GM18511 (cell line): ENCODE results near the gene RAD51C.
"Not testable (repeated sequence)": the region's sequence is repeated elsewhere in the genome, so short reads cannot be mapped to it uniquely, and the experiment has no call there.

Source experiments
- ATAC-seq: cut with Tn5 transposase; IDR thresholded peaks from one replicate; pipeline ENCODE4 v1.9.1; 2021; ENCODE audit warnings: mild to moderate bottlenecking, moderate library complexity; ENCODE audit not compliant: unreplicated experiment

RAD51C gene

DNA sequence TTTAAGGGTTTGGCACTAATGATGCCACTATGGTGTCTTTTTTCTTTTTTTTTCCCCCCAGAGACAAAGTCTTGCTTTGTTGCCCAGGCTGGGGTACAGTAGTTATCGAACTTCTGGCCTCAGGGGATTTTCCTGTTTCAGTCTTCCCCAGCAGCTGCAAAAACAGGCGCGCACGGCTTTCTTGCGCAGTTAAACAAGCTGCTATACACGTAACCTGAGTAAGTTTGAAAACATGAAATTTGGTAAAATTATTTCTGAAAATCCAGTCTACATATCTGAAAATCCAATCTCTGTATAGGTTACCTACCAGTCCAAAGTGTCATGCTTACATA is 12.4 kb upstream of the RAD51C start:
- ATAC-seq, result no peak

DNA sequence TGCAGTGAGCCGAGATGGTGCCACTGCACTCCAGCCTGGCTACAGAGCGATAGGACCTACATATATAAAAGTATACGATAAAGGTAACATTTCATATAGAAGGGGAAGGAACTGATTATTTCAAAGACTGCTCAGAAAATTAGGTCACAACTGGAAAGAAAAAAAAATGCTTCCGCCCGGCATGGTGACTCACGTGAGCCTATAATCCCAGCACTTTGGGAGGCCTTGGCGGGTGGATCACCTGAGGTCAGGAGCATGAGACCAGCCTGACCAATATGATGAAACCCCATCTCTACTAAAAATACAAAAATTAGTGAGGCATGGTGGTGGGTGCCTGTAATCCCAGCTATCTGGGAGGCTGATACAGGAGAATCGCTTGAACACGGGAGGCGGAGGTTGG is 8.4 kb upstream of the RAD51C start:
- no peak for ATAC-seq

DNA sequence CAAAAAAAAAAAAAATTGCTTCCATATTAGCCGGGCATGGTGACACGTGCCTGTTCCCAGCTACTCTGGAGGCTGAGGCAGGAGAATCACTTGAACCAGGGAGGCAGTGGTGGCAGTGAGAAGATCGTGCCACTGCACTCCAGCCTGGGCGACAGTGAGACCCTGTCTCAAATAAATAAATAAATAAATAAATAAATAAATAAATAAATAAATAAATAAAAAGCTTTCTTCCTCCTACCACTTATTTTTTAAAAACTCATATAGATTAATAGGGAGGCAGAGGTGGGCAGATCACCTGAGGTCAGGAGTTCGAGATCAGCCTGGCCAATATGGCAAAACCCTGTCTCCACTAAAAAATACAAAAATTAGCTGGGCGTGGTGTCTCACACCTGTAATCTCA is 7.9 kb upstream of the RAD51C start:
- ATAC-seq, result not testable (repeated sequence)

DNA sequence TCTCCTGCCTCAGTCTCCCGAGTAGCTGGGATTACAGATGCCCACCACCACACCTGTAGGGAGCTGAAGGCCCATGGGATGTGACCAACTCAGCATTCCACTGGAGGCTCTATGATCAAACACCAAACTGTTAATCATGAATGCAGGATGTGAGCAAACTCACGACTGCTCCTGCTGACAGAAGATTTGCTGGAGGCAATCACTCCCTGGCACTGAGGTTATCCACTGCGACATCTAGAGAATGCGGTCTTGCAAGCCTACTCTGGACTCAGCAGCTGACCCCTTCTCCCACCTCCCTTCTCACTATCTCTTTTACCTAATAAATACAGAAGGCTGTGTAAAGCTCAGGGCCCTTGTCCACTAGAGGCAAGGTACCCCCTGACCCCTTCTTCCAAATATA is 5.4 kb upstream of the RAD51C start:
- no peak for ATAC-seq

DNA sequence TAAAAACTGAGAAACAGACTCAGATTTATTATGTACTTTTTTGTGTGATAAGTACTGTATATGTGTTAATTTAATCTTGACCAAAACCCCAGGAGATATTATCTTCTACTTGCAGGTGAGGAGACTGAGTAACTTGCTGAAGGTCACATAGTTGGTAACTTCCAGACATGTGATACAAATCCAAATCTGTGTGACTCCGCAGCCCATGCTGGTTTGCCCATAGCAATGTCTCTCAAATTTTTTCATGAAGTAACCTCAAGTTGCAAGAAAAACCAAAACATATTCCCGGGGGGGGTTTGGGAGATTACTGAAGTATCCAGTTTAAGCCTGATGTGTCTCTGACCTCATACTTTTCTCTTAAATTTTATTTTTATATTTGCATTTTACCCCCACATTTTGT is 3.9 kb upstream of the RAD51C start:
- ATAC-seq, result no peak

DNA sequence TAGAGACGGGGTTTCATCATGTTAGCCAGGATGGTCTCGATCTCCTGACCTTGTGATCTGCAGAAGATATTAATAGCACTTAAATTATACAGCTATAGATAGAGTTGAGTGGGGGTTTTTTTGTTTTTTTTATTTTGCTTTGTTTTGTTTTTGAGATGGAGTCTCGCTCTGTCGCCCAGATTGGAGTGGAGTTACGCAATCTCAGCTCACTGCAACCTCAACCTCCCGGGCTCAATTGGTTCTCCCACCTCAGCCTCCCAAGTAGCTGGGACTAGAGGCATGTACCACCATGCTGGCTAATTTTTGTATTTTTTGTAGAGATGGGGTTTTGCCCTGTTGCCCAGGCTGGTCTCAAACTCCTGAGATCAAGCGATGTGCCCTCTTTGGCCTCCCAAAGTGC is 2.4 kb upstream of the RAD51C start:
- not testable (repeated sequence) for ATAC-seq

DNA sequence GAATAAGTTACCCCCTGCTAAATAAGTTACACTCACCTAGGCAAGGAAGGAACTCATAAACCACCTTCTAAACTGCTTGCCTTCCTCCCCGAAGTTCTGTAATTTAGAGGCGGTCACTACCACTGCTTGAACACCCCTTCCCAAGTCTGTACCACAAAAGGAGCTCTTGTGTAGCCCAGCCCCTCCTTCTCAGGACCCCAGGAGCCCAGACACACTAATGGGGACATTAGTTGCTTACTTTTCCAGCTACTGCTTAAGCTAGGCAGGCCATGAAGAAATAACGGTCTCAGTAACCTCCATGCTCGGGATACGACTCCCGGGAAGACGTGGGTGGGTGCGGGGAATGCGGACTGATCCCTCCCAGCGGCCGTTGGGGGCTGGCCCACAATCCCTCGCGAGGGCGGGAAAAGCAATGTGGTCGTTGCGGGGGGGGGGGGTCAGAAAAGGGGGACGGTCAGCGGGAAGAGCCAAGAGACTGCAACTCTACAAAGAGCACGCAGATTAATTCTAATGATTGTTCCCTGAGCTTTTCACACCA is 632 bp upstream of the RAD51C start, which contains the start of gene TEX14:
Gene TEX14 (minus strand): TSS at position 345 of the 538 bp plus-strand sequence. CDS start 40,044 bp downstream, outside the sequence.
- no peak for ATAC-seq

DNA sequence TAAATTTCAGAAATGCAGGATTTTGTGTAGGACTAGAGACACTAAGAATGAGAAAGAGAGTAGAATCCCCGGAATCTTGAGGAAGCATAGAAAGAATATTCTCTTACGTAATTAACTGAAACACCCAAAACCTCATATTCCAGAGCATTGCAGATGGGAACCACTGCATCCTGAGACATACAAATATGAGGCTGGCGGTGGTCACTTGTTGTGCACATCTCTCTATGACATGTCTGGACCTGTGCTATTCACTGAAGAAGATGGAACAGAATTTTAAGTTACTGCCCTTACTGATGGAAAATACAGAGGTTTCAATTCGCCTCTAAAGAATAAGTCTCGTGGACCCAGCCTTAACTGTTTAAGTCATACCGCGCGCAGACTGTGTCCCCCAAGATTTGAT is 806 bp downstream of the RAD51C start:
- no peak for ATAC-seq

DNA sequence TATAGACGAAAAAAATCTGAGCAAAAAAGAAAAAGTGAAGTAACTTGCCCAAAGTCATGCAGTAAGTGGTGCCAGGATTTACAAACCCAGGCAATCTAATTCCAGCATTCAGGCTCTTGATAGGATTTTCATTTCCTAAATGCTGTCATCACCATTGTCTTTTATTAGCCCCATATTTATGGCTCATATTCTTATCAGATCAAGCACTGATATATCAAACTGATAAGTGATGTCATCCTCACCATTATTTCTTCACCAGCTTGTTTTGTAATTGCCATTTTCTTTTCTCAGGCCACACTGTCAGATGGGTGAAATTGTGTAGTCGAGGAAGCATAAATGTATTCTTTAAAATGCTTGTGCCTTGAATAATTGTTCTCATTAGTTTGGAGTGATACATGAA is 1.3 kb downstream of the RAD51C start:
- ATAC-seq, result no peak

DNA sequence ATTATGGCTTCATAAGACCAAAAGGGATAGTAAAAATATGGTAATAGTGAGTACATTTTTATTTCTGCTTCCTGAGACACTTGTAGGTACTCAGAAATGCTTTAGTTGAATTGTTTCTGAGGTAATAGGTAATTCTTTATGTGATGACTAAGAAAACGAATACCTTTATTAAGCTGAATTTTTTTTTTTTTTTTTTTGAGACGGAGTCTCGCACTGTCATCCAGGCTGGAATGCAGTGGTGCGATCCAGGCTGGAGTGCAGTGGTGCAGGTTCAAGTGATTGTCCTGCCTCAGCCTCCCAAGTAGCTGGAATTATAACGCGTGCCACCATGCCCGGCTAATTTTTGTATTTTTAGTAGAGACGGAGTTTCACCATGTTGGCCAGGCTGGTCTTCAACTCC is 1.9 kb downstream of the RAD51C start:
- no peak for ATAC-seq

DNA sequence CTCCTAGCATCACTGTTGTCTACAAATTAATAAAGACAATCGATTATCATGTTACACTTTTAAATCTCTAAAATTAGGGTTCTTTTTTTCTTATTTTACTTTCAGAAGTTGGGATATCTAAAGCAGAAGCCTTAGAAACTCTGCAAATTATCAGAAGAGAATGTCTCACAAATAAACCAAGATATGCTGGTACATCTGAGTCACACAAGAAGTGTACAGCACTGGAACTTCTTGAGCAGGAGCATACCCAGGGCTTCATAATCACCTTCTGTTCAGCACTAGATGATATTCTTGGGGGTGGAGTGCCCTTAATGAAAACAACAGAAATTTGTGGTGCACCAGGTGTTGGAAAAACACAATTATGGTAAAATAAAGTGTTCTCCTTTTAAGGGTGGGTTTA is 2.4 kb downstream of the RAD51C start:
- ATAC-seq, result no peak

DNA sequence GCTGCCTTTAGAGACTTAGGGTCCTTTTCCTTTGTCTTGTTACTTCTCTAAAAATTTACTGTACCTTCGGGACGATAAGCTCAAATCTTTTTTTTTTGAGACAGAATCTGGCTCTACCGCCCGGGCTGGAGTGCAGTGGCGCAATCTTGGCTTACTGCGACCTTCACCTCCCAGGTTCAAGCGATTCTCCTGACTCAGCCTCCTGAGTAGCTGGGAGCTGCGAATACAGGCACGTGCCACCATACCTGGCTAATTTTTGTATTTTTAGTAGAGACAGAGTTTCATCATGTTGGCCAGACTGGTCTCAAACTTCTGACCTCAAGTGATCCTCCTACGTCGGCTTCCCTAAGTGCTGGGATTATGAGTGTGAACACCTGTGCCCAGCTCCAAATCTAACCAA is 7.4 kb downstream of the RAD51C start:
- no peak for ATAC-seq

DNA sequence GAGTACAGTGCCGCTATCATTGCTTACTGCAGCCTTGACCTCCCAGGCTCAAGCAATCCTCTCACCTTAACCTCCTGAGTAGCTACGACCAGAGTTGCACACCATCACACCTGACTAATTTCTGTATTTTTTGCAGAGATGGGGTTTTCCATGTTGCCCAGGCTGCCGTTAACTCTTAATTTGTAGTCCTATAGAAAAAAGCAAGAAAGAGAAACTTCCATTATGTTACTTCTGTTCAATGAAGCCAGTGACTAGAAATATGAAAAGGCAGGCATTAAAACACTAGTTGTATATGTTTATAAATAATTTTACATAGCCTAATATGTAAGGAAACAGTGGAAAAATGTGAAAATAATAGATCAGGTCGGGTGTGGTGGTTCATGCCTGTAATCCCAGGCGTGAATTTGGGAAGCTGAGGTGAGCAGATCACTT is 9.7 kb downstream of the RAD51C start:
- peak; percentile 78 for ATAC-seq

DNA sequence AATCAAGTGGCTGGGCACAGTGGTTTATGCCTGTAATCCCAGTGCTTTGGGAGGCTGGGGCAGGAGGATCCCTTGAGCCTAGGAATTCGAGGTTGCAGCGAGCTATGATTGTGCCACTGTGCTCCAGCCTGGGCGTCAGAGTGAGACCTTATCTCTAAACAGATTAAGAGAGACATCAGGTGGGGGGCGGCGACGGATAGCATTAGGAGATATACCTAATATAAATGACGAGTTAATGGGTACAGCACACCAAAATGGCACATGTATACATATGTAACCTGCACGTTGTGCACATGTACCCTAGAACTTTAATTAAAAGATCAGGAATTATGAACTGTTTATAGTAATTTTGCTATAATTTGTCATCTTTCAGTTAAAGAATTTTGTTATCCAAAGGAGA is 10.3 kb downstream of the RAD51C start:
- ATAC-seq, result no peak

DNA sequence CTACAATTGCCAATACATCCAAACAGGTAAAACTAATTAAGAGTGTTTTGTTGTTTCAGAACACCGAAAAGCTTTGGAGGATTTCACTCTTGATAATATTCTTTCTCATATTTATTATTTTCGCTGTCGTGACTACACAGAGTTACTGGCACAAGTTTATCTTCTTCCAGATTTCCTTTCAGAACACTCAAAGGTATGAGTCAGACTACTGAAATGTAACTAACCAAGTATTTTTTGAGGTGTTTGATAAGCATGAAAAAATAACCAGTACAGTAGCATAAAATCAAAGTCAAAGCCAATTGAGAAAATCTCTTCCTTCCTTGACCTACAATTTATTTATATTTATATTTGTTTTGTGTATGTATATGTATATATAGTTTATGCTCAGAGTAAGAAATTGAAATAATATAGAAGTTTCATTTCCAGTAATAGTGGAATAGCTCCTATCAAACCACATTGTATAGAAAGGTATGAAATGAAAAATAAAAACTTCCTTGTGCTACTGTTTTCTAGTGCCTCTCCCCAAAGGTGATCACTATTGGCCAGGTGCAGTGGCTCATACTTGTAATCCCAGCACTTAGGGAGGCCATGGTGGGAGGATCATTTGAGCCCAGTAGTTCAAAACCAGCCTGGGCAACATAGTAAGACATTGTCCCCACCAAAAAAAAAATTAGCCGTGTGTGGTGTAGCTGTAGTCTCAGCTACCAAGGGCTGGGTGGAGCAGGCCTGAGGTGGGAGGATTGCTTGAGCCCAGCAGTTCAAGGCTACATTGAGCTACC is 10.9 kb downstream of the RAD51C start:
- no peak for ATAC-seq

DNA sequence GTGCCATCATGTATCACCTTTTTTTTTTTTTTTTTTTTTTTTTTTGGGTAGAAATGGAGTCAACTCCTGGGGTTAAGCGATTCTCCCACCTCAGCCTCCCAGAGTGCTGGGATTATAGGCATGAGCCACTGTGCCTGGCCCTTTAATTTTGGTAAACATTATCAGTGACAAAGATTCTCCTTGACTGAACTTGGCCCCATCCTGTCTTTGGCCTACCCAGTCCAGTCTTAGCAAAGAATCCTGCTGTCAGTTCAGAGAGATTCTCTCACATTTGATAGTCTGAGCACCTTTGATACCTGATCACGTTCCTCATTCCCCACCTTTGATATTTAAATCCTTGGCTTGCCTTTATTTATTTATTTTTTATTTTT is 11.5 kb downstream of the RAD51C start:
- no peak for ATAC-seq

DNA sequence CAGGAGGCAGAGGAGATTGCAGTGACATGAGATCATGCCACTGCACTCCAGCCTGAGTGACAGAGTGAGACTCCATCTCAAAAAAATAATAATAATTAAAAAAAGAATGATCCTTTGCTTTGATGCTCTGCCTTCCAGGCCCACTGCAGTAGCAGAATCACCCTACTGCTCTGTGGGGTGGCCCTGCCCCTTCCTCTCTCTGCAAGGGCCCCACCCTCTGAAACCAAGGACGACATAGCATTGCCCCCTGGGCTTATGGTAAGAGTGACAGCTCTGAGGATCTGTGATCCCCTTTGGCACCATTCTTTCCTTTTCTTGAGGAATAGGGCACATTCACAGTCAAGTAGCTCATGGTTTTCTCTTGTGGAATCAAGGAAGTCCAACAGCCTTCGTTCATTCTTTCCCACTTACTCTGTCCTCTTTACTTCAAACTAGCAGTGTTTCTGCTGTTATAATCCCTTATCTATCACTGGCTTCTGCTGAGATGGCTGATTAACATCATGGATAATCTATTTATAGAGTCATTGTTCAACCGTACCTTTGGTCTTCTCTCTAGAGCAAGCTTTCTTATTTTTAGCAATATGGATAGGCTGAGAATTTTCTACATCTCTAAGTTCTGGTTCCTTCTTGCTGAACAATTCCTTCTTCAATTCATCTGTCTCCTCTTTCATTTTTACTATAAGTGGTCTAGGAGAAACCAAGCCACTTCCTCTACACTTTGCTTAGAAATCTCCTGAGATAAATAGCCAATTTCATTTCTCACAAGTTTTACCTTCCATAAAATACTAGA is 14.1 kb downstream of the RAD51C start:
- ATAC-seq, result no peak

DNA sequence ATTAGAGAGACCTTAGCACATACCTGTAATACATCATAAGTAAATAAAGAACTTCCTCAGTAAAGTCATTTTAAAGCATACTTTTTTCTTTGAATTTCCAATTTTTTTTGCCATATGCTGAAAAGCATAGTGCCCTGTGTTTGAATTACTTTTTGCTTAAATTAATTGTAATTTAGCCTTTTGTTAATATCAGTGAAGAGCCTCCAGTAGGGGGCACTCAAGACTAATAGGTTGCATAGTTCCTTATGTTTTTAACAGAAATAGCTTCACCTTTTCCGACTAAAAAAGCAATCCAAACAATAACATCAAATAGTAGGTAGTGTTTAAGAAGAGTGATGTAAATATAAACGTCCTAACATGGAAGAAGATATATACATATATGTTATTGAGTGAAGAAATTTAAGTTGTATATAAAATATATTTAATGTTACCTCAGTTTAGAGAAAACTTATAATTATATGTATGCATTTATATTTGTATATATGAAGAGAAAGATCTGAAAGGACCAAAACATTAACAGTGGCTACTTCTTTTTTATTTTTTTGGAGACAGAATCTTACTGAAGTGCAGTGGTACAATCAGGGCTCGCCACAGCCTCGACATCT is 18.6 kb downstream of the RAD51C start:
- ATAC-seq, result no peak

DNA sequence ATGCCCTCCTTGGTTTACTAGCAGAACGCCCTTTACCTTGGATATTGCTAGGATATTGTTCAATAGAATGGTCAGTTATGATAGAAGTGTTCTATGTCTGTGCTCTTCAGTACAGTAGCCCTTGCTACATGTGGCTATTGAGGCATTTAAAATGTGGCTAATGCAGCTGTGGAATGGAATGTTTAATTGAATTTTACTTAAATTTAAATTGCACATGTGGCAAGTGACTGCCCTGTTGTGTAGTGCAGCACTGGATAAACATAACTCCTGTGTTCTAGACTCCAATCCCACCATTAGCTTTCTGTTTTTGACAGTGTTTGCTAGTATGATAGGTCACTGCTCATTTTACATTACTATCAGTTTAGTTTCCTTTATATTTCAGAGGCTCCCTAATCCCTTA is 29.9 kb downstream of the RAD51C start:
- ATAC-seq, result no peak

DNA sequence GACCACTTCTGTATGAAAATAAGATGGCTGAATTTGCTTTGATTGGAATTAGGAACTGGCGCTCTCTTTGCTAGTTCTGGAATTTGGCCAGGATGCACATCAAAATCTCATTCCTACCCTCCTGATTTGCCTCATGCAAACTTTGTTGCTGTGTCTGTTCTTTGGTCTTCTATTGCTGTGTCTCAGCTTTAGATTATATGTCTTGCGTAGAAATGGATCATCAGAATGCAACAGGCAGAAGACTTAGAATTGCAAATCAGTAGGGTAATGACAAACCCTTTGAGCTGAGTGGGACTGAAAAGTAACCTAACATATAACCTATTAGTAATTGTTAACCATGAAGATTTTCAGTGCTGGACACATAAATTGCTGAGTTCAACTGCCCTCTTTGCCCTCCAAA is 30.3 kb downstream of the RAD51C start:
- no peak for ATAC-seq

DNA sequence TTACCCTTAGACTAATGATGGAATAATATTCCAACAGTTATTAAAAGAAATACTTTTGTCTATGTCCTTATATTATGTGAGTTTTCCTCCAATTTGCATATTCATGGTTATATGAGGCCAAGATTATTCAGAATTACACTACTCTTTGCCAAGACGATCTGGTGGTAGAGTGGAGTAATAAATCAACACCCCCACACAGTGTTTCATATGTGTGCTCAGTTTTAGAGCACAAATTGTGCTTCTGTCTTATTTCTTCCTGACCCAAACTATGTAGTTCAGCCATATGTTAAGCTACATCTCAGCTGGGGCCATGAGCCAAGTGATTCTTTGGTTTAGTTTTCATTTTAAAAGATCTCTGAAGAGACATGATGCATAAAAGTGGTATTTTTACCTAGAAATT is 36.4 kb downstream of the RAD51C start:
- ATAC-seq, result no peak

DNA sequence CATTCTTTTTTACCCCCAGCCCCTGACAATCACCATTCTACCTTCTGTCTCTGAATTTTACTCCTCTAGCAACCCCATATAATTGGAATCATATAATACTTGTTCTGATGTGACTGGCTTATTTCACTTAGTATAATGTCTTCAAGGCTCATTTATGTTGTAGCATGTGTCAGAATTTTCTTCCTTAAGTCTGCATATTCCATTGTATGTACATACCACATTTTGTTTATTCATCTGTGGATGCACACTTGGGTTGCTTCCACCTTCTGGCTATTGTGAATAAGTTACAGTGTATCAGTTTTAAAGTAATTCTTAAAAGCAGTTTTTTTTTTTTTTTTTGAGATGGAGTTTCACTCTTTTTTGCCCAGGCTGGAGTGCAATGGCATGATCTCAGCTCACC is 38.5 kb downstream of the RAD51C start:
- ATAC-seq, result no peak
